Measurements from ENCODE around the gene HFM1. TPM values are rescaled to one million over a fixed set of nuclear protein-coding genes. Genes with fewer than 3 reads are reported as not detected.

HFM1 gene
- total and polyA plus RNA-seq, 9 donors, result 2.9 to 17.2 (median 7.8) TPM

- no peak for DNase-seq
- Histone ChIP-seq H3K27ac (no peak overlapping the region), H3K4me1 (ENCODE audit: insufficient read depth) (no peaks in the 10 kb centered on the region), H3K27me3 (no peaks in the 10 kb centered on the region), H3K4me3 (no peak overlapping the region), H3K36me3 (no peaks in the 10 kb centered on the region), H3K9me3 (no peaks in the 10 kb centered on the region)
- WGBS, 3 donors, result 35 to 47% (median 40%) methylated on average over 1 of the region's 1 CpG
- intact Hi-C loops (cut with DNase I), result no loop called here
- TF ChIP-seq CTCF (IDR thresholded peaks at IDR 0.05) (no peak), EP300 (IDR thresholded peaks at IDR 0.05) (no peak)
These were observed 6.3 kb downstream of the HFM1 start for GRCh38 chr1:91398291-91398690.

GRCh38 chr1:91397605-91398004 is 7.0 kb downstream of the HFM1 start:
- 37 to 41% (median 38%) methylated on average over 4 of the region's 4 CpGs for WGBS, 3 donors
- no peak overlapping the region for H3K4me3 ChIP-seq

DNA sequence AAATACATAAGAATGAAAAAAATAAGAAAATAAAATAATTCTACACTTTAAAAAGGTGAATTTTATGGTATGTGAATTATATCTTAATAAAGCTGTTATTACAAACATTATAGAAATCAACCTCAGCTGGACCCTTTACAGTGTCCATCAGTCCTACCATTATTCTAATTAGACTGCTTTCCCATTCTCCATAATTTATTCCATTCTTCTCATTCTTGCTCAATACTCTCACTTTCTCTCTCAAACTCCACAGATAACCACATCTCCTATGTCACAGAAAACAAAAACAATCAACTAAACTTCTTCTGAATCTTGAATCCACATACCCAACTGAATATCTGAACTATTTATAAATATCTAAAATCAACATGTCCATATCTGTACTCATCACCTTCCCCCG is 11.6 kb downstream of the HFM1 start:
- TF ChIP-seq CTCF (IDR thresholded peaks at IDR 0.05), result no peak
- H3K36me3 ChIP-seq, result no peaks in the 10 kb centered on the region
- DNase-seq, result no peak
- no peak overlapping the region for H3K4me3 ChIP-seq
- no peaks in the 10 kb centered on the region for H3K4me1 ChIP-seq (ENCODE audit: insufficient read depth)
- WGBS, 3 donors, result 74 to 100% (median 77%) methylated on average over 1 of the region's 1 CpG
- H3K9me3 ChIP-seq, result no peaks in the 10 kb centered on the region
- no peak overlapping the region for H3K27ac ChIP-seq
- H3K27me3 ChIP-seq, result no peaks in the 10 kb centered on the region
- intact Hi-C loops (cut with DNase I), result no loop called here

More at GRCh38 chr1:91397605-91398004, 7.0 kb downstream of the HFM1 start:
- no peaks in the 10 kb centered on the region for H3K36me3 ChIP-seq
- no peaks in the 10 kb centered on the region for H3K4me1 ChIP-seq (ENCODE audit: insufficient read depth)
- no peak for DNase-seq
- TF ChIP-seq CTCF (IDR thresholded peaks at IDR 0.05) (no peak), POLR2A (IDR thresholded peaks at IDR 0.05) (no peak), EP300 (IDR thresholded peaks at IDR 0.05) (no peak)
- H3K27ac ChIP-seq, result no peak overlapping the region
- no peaks in the 10 kb centered on the region for H3K27me3 ChIP-seq
- intact Hi-C loops (cut with DNase I), result no loop called here
- no peaks in the 10 kb centered on the region for H3K9me3 ChIP-seq

GRCh38 chr1:91386109-91386508 is 18.5 kb downstream of the HFM1 start:
- Histone ChIP-seq H3K27me3 (no peaks in the 10 kb centered on the region), H3K36me3 (no peaks in the 10 kb centered on the region), H3K4me1 (ENCODE audit: insufficient read depth) (no peaks in the 10 kb centered on the region), H3K9me3 (no peaks in the 10 kb centered on the region), H3K27ac (no peak overlapping the region), H3K4me3 (no peak overlapping the region)
- intact Hi-C loops (cut with DNase I), result no loop called here
- 70 to 79% (median 75%) methylated on average over 2 of the region's 2 CpGs for WGBS, 3 donors
- no peak for TF ChIP-seq CTCF (IDR thresholded peaks at IDR 0.05)
- TF ChIP-seq EP300 (IDR thresholded peaks at IDR 0.05), result no peak
- no peak for TF ChIP-seq POLR2A (IDR thresholded peaks at IDR 0.05)
- DNase-seq, result no peak

DNA sequence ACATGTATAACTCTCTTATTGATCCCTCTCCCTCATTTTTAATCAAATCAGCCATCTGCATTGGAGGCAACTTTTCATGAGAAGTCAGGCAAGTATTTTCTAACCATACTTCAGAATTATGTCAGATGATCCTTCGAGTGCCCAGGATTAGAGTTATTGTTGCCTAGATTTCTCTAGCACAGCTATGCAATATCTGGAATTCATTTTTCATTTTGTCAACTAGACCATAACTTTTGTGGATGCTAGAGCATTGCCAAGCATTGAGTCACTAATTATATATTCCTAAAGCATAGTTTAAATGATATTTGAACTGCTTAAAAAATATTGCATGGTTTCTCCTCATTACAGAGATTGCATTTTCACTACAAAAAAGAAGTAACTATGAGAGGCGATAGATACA is 21.2 kb downstream of the HFM1 start:
- no peak for TF ChIP-seq EP300 (IDR thresholded peaks at IDR 0.05)
- no peak for TF ChIP-seq CTCF (IDR thresholded peaks at IDR 0.05)
- no peak for TF ChIP-seq POLR2A (IDR thresholded peaks at IDR 0.05)
- WGBS, 3 donors, result 59 to 63% (median 62%) methylated on average over 2 of the region's 2 CpGs
- Histone ChIP-seq H3K27me3 (no peaks in the 10 kb centered on the region), H3K9me3 (no peaks in the 10 kb centered on the region), H3K4me3 (no peak overlapping the region), H3K4me1 (ENCODE audit: insufficient read depth) (no peaks in the 10 kb centered on the region), H3K36me3 (no peaks in the 10 kb centered on the region), H3K27ac (no peak overlapping the region)
- no peak for DNase-seq
- intact Hi-C loops (cut with DNase I), result no loop called here
